Breast epithelium (tissue), 3 donors: ENCODE measurements around the gene LURAP1L.

Source experiments
- POLR2A ChIP-seq: fragments of 450-650 bp; IDR thresholded peaks from one replicate; pipeline ENCODE4 v1.6.1; 2016; ENCODE audit warnings: antibody characterized with exemption, mild to moderate bottlenecking, moderate library complexity
- TF ChIP-seq, protein P1 (sequence below), 3 donors: fragments of 450-650 bp; IDR thresholded peaks; one replicate each; pipeline ENCODE4 v1.5.1; 2016 to 2017; ENCODE audit warnings: antibody characterized with exemption in 3 of 3, mild to moderate bottlenecking in 3 of 3, moderate library complexity in 3 of 3

GRCh38 chr9:12838546-12838945 is 63.7 kb downstream of the LURAP1L start:
- TF ChIP-seq, protein P1, sequence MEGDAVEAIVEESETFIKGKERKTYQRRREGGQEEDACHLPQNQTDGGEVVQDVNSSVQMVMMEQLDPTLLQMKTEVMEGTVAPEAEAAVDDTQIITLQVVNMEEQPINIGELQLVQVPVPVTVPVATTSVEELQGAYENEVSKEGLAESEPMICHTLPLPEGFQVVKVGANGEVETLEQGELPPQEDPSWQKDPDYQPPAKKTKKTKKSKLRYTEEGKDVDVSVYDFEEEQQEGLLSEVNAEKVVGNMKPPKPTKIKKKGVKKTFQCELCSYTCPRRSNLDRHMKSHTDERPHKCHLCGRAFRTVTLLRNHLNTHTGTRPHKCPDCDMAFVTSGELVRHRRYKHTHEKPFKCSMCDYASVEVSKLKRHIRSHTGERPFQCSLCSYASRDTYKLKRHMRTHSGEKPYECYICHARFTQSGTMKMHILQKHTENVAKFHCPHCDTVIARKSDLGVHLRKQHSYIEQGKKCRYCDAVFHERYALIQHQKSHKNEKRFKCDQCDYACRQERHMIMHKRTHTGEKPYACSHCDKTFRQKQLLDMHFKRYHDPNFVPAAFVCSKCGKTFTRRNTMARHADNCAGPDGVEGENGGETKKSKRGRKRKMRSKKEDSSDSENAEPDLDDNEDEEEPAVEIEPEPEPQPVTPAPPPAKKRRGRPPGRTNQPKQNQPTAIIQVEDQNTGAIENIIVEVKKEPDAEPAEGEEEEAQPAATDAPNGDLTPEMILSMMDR (IDR thresholded peaks at IDR 0.05) = no peak
- TF ChIP-seq POLR2A = no peak
